ENCODE measurements around the gene GBF1.

The GBF1 gene

GRCh38 chr10:102416283-102416682, 171.0 kb downstream of the GBF1 start:
- no peak for DNase-seq (ENCODE audit: low spot score)
- H3K36me3 Mint-ChIP-seq (ENCODE audit: low read depth) = no peaks in the 10 kb centered on the region
- H3K4me3 Mint-ChIP-seq = no peak overlapping the region
- H3K4me1 Mint-ChIP-seq (ENCODE audit: low read depth) = peaks cover 20% of the 10 kb centered on the region
- H3K9me3 Mint-ChIP-seq = no peaks in the 10 kb centered on the region
- no peak overlapping the region for H3K27ac Mint-ChIP-seq
- H3K27me3 Mint-ChIP-seq (ENCODE audit: low read depth) = peaks cover 35% of the 10 kb centered on the region

GRCh38 chr10:102416695-102417094, 171.4 kb downstream of the GBF1 start:
- Mint-ChIP-seq H3K4me3 (no peak overlapping the region), H3K4me1 (ENCODE audit: low read depth) (peaks cover 18% of the 10 kb centered on the region), H3K27me3 (ENCODE audit: low read depth) (peaks cover 31% of the 10 kb centered on the region)

GRCh38 chr10:102418622-102419268, 173.4 kb downstream of the GBF1 start, which contains the start of gene PSD:
TSS of gene PSD (minus strand) at chr10:102418785. CDS start at chr10:102417038, 1,747 bp downstream.
- Mint-ChIP-seq H3K27ac (no peak within 1 kb of the TSS), H3K36me3 (ENCODE audit: low read depth) (peaks cover 5% of the 10 kb centered on the region), H3K9me3 (no peaks in the 10 kb centered on the region), H3K27me3 (ENCODE audit: low read depth) (peaks cover 26% of the 10 kb centered on the region), H3K4me1 (ENCODE audit: low read depth) (peaks cover 16% of the 10 kb centered on the region), H3K4me3 (peak within 1 kb of the TSS; percentile 99)
- no peak for DNase-seq (ENCODE audit: low spot score)

More at GRCh38 chr10:102416695-102417094, 171.4 kb downstream of the GBF1 start:
- Mint-ChIP-seq H3K27ac (no peak overlapping the region), H3K9me3 (no peaks in the 10 kb centered on the region), H3K36me3 (ENCODE audit: low read depth) (no peaks in the 10 kb centered on the region)
- DNase-seq (ENCODE audit: low spot score) = no peak

- peaks cover 7% of the 10 kb centered on the region for H3K36me3 Mint-ChIP-seq (ENCODE audit: low read depth)
- H3K4me3 Mint-ChIP-seq = peak overlapping the region; percentile 99
- H3K4me1 Mint-ChIP-seq (ENCODE audit: low read depth) = peaks cover 16% of the 10 kb centered on the region
- H3K9me3 Mint-ChIP-seq = no peaks in the 10 kb centered on the region
- peak; percentile 80 for DNase-seq (ENCODE audit: low spot score)
- peak overlapping the region; percentile 26 for H3K27ac Mint-ChIP-seq
- H3K27me3 Mint-ChIP-seq (ENCODE audit: low read depth) = peaks cover 26% of the 10 kb centered on the region
These were observed 174.2 kb downstream of the GBF1 start for GRCh38 chr10:102419269-102420180.

- Mint-ChIP-seq H3K4me1 (ENCODE audit: low read depth) (peaks cover 16% of the 10 kb centered on the region), H3K36me3 (ENCODE audit: low read depth) (peaks cover 8% of the 10 kb centered on the region), H3K9me3 (no peaks in the 10 kb centered on the region), H3K27ac (peak overlapping the region; percentile 97), H3K27me3 (ENCODE audit: low read depth) (peaks cover 26% of the 10 kb centered on the region), H3K4me3 (peak overlapping the region; percentile 99)
- DNase-seq (ENCODE audit: low spot score) = no peak
These were observed 174.9 kb downstream of the GBF1 start for GRCh38 chr10:102420181-102420713.

GRCh38 chr10:102420714-102421506, 175.6 kb downstream of the GBF1 start, which contains the start of gene FBXL15:
TSS of gene FBXL15 (plus strand) at chr10:102420836. CDS start at chr10:102421130, 294 bp downstream.
- Mint-ChIP-seq H3K4me1 (ENCODE audit: low read depth) (peaks cover 20% of the 10 kb centered on the region), H3K27me3 (ENCODE audit: low read depth) (peaks cover 25% of the 10 kb centered on the region), H3K9me3 (no peaks in the 10 kb centered on the region), H3K36me3 (ENCODE audit: low read depth) (peaks cover 8% of the 10 kb centered on the region), H3K4me3 (peak within 1 kb of the TSS; percentile 99), H3K27ac (peak within 1 kb of the TSS; percentile 97)
- peak; percentile 97 for DNase-seq (ENCODE audit: low spot score)

- Mint-ChIP-seq H3K27ac (peak overlapping the region; percentile 75), H3K9me3 (no peaks in the 10 kb centered on the region), H3K27me3 (ENCODE audit: low read depth) (peaks cover 22% of the 10 kb centered on the region), H3K4me3 (peak overlapping the region; percentile 99), H3K4me1 (ENCODE audit: low read depth) (peaks cover 22% of the 10 kb centered on the region), H3K36me3 (ENCODE audit: low read depth) (peaks cover 8% of the 10 kb centered on the region)
- DNase-seq (ENCODE audit: low spot score) = no peak
These were observed 176.1 kb downstream of the GBF1 start for GRCh38 chr10:102421507-102421756.

GRCh38 chr10:102421757-102422512, 176.6 kb downstream of the GBF1 start:
- peaks cover 22% of the 10 kb centered on the region for H3K27me3 Mint-ChIP-seq (ENCODE audit: low read depth)
- H3K36me3 Mint-ChIP-seq (ENCODE audit: low read depth) = peaks cover 8% of the 10 kb centered on the region
- H3K4me3 Mint-ChIP-seq = peak overlapping the region; percentile 99
- no peaks in the 10 kb centered on the region for H3K9me3 Mint-ChIP-seq
- peak; percentile 41 for DNase-seq (ENCODE audit: low spot score)
- H3K4me1 Mint-ChIP-seq (ENCODE audit: low read depth) = peaks cover 23% of the 10 kb centered on the region
- peak overlapping the region; percentile 75 for H3K27ac Mint-ChIP-seq

- peaks cover 8% of the 10 kb centered on the region for H3K36me3 Mint-ChIP-seq (ENCODE audit: low read depth)
- peaks cover 23% of the 10 kb centered on the region for H3K4me1 Mint-ChIP-seq (ENCODE audit: low read depth)
- peak overlapping the region; percentile 99 for H3K4me3 Mint-ChIP-seq
- DNase-seq (ENCODE audit: low spot score) = peak; percentile 64
- H3K9me3 Mint-ChIP-seq = no peaks in the 10 kb centered on the region
- peak overlapping the region; percentile 69 for H3K27ac Mint-ChIP-seq
- H3K27me3 Mint-ChIP-seq (ENCODE audit: low read depth) = peaks cover 17% of the 10 kb centered on the region
These were observed 177.3 kb downstream of the GBF1 start for GRCh38 chr10:102422545-102423129.

- no peak for DNase-seq (ENCODE audit: low spot score)
- H3K27me3 Mint-ChIP-seq (ENCODE audit: low read depth) = peaks cover 9% of the 10 kb centered on the region
- H3K4me3 Mint-ChIP-seq = peak overlapping the region; percentile 14
- peaks cover 8% of the 10 kb centered on the region for H3K36me3 Mint-ChIP-seq (ENCODE audit: low read depth)
- peaks cover 23% of the 10 kb centered on the region for H3K4me1 Mint-ChIP-seq (ENCODE audit: low read depth)
- no peaks in the 10 kb centered on the region for H3K9me3 Mint-ChIP-seq
- H3K27ac Mint-ChIP-seq = no peak overlapping the region
These were observed 178.1 kb downstream of the GBF1 start for GRCh38 chr10:102423372-102423968.

GRCh38 chr10:102424145-102424544, 178.8 kb downstream of the GBF1 start:
- no peak for DNase-seq (ENCODE audit: low spot score)
- Mint-ChIP-seq H3K36me3 (ENCODE audit: low read depth) (peaks cover 8% of the 10 kb centered on the region), H3K9me3 (no peaks in the 10 kb centered on the region), H3K4me1 (ENCODE audit: low read depth) (peaks cover 21% of the 10 kb centered on the region), H3K27ac (no peak overlapping the region), H3K4me3 (no peak overlapping the region), H3K27me3 (ENCODE audit: low read depth) (peaks cover 4% of the 10 kb centered on the region)

- H3K27ac Mint-ChIP-seq = no peak overlapping the region
- no peaks in the 10 kb centered on the region for H3K9me3 Mint-ChIP-seq
These were observed 179.6 kb downstream of the GBF1 start for GRCh38 chr10:102424916-102425315.

More at GRCh38 chr10:102424916-102425315, 179.6 kb downstream of the GBF1 start:
- Mint-ChIP-seq H3K27me3 (ENCODE audit: low read depth) (peaks cover 3% of the 10 kb centered on the region), H3K4me3 (no peak overlapping the region), H3K36me3 (ENCODE audit: low read depth) (peaks cover 8% of the 10 kb centered on the region), H3K4me1 (ENCODE audit: low read depth) (peaks cover 18% of the 10 kb centered on the region)
- no peak for DNase-seq (ENCODE audit: low spot score)

Data from T-helper 2 cell treated with Interferon-gamma antibody and Interleukin-4, amounts not matched to agents 5 μg/mL and 100 μg/mL, for 36 hours (primary cell).